K562 (cell line): ENCODE data around the gene ZFYVE27. TPM values are rescaled to one million over a fixed set of nuclear protein-coding genes. Genes with fewer than 3 reads are reported as not detected.
A peak's percentile ranks its signal among the peaks of the same experiment; 100 is the strongest.

ENCODE experiments used
- ATAC-seq: fragments of 200-7000 bp; cut with Tn5 transposase; 3 replicates; pipeline ENCODE4 v1.9.1; 2020; ENCODE audit warnings: moderate library complexity
- BruUV-seq: library from RNA; stranded (reverse); fragments of 400-500 nt; replicated peaks from 2 replicates; lab custom pipeline; 2021; lab: Mats Ljungman, UMichigan
- CTCF ChIA-PET: fragments of 300-600 bp; formaldehyde crosslinking; extraction: SDS; loops from one replicate; lab custom pipeline; 2021; ENCODE audit warnings: low intra/inter-chr PET ratio; lab: Yijun Ruan, JAX
- POLR2A ChIA-PET: fragments of 300-600, 350-650 bp; sonication (Branson Sonifier 250); formaldehyde crosslinking; extraction: SDS; loops from one replicate; lab custom pipeline; 2021; ENCODE audit warnings: antibody characterized with exemption, inconsistent platforms; lab: Yijun Ruan, JAX
- DNase-seq, 4 experiments: peaks; one replicate each; pipeline versions ENCODE4 v3.0.0 to v3.0.0-alpha.2; 2011 to 2018; ENCODE audit warnings: low spot score in 3 of 4, mixed read lengths in 3 of 4; ENCODE audit errors: extremely low read depth in 1 of 4
- FAIRE-seq: peaks from 2 replicates; lab custom pipeline; 2011; peaks lifted over from hg19 to GRCh38; lab: Jason Lieb, UNC
- H2AFZ ChIP-seq: 2 replicates; pipeline ENCODE4 v1.6.0; 2011; ENCODE audit warnings: low read depth, low read length, control low read depth, inconsistent platforms
- H3K27ac ChIP-seq: fragments of 200-600 bp; 3 replicates; pipeline ENCODE4 v1.8.0; 2011; ENCODE audit warnings: low read depth, mild to moderate bottlenecking, control low read depth, inconsistent platforms, low read length, moderate library complexity, mixed read lengths; ENCODE audit errors: extremely low read depth
- H3K27me3 ChIP-seq, 2 experiments: fragments of 300-600 bp in 1 of 2; 2 replicates in 1 of 2; 3 replicates in 1 of 2; pipeline versions ENCODE4 v1.6.0 to v1.8.0; 2011; ENCODE audit warnings: inconsistent platforms in 2 of 2, low read length in 2 of 2, mild to moderate bottlenecking in 1 of 2, mixed read lengths in 1 of 2, moderate library complexity in 1 of 2; ENCODE audit not compliant: control insufficient read depth in 2 of 2, insufficient read depth in 2 of 2
- H3K36me3 ChIP-seq: fragments of 300-600 bp; 3 replicates; pipeline ENCODE4 v1.8.0; 2011; ENCODE audit warnings: mild to moderate bottlenecking, low read length, inconsistent platforms; ENCODE audit not compliant: control insufficient read depth, insufficient read depth
- H3K4me1 ChIP-seq, 2 experiments: fragments of 200-600 bp in 1 of 2; replicated peaks in 1 of 2; 2 replicates in 1 of 2; 3 replicates in 1 of 2; pipeline versions ENCODE4 v1.5.1 to v1.8.0; 2011; ENCODE audit warnings: inconsistent platforms in 2 of 2, low read length in 2 of 2, mild to moderate bottlenecking in 1 of 2, mixed read lengths in 1 of 2, moderate library complexity in 1 of 2; ENCODE audit not compliant: control insufficient read depth in 2 of 2, insufficient read depth in 2 of 2
- H3K4me2 ChIP-seq: 2 replicates; pipeline ENCODE4 v1.6.1; 2011; ENCODE audit warnings: low read length, control low read depth, inconsistent platforms, mixed read lengths; ENCODE audit not compliant: insufficient read depth
- H3K4me3 ChIP-seq: fragments of 200-600 bp; sonication (generic), shearing (Covaris generic); 2 replicates; pipeline ENCODE4 v1.5.1; 2016; ENCODE audit warnings: control low read depth, inconsistent platforms
- H3K79me2 ChIP-seq: fragments of 200-600 bp; 3 replicates; pipeline ENCODE4 v1.8.0; 2011; ENCODE audit warnings: low read length, inconsistent platforms; ENCODE audit not compliant: control insufficient read depth, insufficient read depth
- H3K9ac ChIP-seq, 2 experiments: 2 replicates each; pipeline versions ENCODE4 v1.6.0 to v1.6.1; 2011; ENCODE audit warnings: low read depth in 2 of 2, low read length in 2 of 2, control low read depth in 1 of 2, inconsistent platforms in 1 of 2, mild to moderate bottlenecking in 1 of 2, mixed read lengths in 1 of 2; ENCODE audit not compliant: insufficient read depth in 1 of 2
- H3K9me1 ChIP-seq: one replicate; pipeline ENCODE4 v1.6.0; 2011; ENCODE audit warnings: inconsistent platforms, mild to moderate bottlenecking, low read length, moderate library complexity; ENCODE audit not compliant: control insufficient read depth, insufficient read depth
- H3K9me3 ChIP-seq: replicated peaks from 2 replicates; pipeline ENCODE4 v1.5.1; 2011; ENCODE audit warnings: low read depth, low read length, inconsistent platforms; ENCODE audit not compliant: control insufficient read depth, insufficient read depth
- H4K20me1 ChIP-seq: replicated peaks from 2 replicates; pipeline ENCODE4 v1.6.1; 2011; ENCODE audit warnings: low read length, inconsistent platforms, mixed read lengths; ENCODE audit not compliant: control insufficient read depth, insufficient read depth
- ARID1B ChIP-seq: fragments of 450-650 bp; IDR thresholded peaks from 2 replicates; pipeline ENCODE4 v1.6.1; 2016; ENCODE audit warnings: antibody characterized with exemption, mild to moderate bottlenecking, inconsistent platforms
- CBFA2T2 ChIP-seq: fragments of 450-650 bp; conservative IDR thresholded peaks from 2 replicates; pipeline ENCODE4 v1.6.1; 2017; ENCODE audit warnings: mild to moderate bottlenecking
- CBFA2T3 ChIP-seq: fragments of 450-650 bp; IDR thresholded peaks from 2 replicates; pipeline ENCODE4 v1.6.1; 2017
- CTBP1 ChIP-seq: fragments of 450-650 bp; IDR thresholded peaks from 2 replicates; pipeline ENCODE4 v1.6.1; 2016; ENCODE audit warnings: borderline replicate concordance
- EP300 ChIP-seq: IDR thresholded peaks from 2 replicates; pipeline ENCODE4 v1.6.1; 2012; ENCODE audit warnings: low read length, improper control_type of control experiment
- JUND ChIP-seq, 2 experiments: IDR thresholded peaks; 2 replicates in 1 of 2; 3 replicates in 1 of 2; pipeline ENCODE4 v1.6.1; 2011; ENCODE audit warnings: borderline replicate concordance in 2 of 2, low read depth in 2 of 2, low read length in 2 of 2, improper control_type of control experiment in 1 of 2, missing biosample characterization in 1 of 2, missing genetic modification characterization in 1 of 2, missing genetic modification reagents in 1 of 2
- KDM5B ChIP-seq: fragments of 200-600 bp; sonication (generic); IDR thresholded peaks from 2 replicates; pipeline ENCODE4 v1.6.1; 2012; ENCODE audit warnings: low read depth, mild to moderate bottlenecking, moderate library complexity, low read length, control low read depth, inconsistent platforms; ENCODE audit not compliant: insufficient replicate concordance
- L3MBTL2 ChIP-seq: fragments of 450-650 bp; IDR thresholded peaks from 2 replicates; pipeline ENCODE4 v1.6.1; 2016; ENCODE audit warnings: mild to moderate bottlenecking, moderate library complexity
- MEIS2 ChIP-seq: fragments of 450-650 bp; IDR thresholded peaks from 2 replicates; pipeline ENCODE4 v1.6.1; 2014; ENCODE audit warnings: mild to moderate bottlenecking; ENCODE audit not compliant: partially characterized antibody
- MTA2 ChIP-seq: fragments of 450-650 bp; IDR thresholded peaks from 2 replicates; pipeline ENCODE4 v1.6.1; 2016; ENCODE audit warnings: low read depth
- MTA3 ChIP-seq: fragments of 450-650 bp; formaldehyde crosslinking; IDR thresholded peaks from 2 replicates; pipeline ENCODE4 v1.6.1; 2017; ENCODE audit warnings: mild to moderate bottlenecking, borderline replicate concordance
- NCOR1 ChIP-seq: fragments of 450-650 bp; IDR thresholded peaks from 2 replicates; pipeline ENCODE4 v1.6.1; 2016; ENCODE audit warnings: mild to moderate bottlenecking, moderate library complexity
- POLR2AphosphoS5 ChIP-seq: IDR thresholded peaks from 2 replicates; pipeline ENCODE4 v1.6.1; 2011; ENCODE audit warnings: mild to moderate bottlenecking, low read depth, low read length, moderate library complexity; ENCODE audit not compliant: control insufficient read depth, insufficient read depth
- POLR2B ChIP-seq: fragments of 450-650 bp; IDR thresholded peaks from 2 replicates; pipeline ENCODE4 v1.6.1; 2018; ENCODE audit warnings: low read depth; ENCODE audit not compliant: partially characterized antibody
- SLC30A9 ChIP-seq: fragments of 250-450 bp; sonication (Bioruptor Pico); IDR thresholded peaks from 2 replicates; pipeline ENCODE4 v1.8.0; 2022; ENCODE audit warnings: mild to moderate bottlenecking, moderate library complexity
- SMARCA4 ChIP-seq: fragments of 450-650 bp; IDR thresholded peaks from 2 replicates; pipeline ENCODE4 v1.6.1; 2016
- SMARCE1 ChIP-seq: fragments of 450-650 bp; IDR thresholded peaks from 2 replicates; pipeline ENCODE4 v1.7.1; 2016; ENCODE audit warnings: mild to moderate bottlenecking
- SOX6 ChIP-seq: fragments of 450-650 bp; IDR thresholded peaks from 2 replicates; pipeline ENCODE4 v1.6.1; 2014; ENCODE audit warnings: mild to moderate bottlenecking
- SREBF2 ChIP-seq: sonication (generic); formaldehyde crosslinking; IDR thresholded peaks from 2 replicates; pipeline ENCODE4 v1.4.0; 2020; ENCODE audit warnings: mild to moderate bottlenecking, missing genetic modification reagents
- TAL1 ChIP-seq: fragments of 450-650 bp; IDR thresholded peaks from 2 replicates; pipeline ENCODE4 v1.6.1; 2016; ENCODE audit warnings: mild to moderate bottlenecking
- TCF3 ChIP-seq: sonication (generic); formaldehyde crosslinking; IDR thresholded peaks from 2 replicates; pipeline ENCODE4 v1.4.0; 2020; ENCODE audit warnings: mild to moderate bottlenecking, missing genetic modification reagents
- TEAD4 ChIP-seq, 2 experiments: sonication (generic) in 1 of 2; formaldehyde crosslinking in 1 of 2; IDR thresholded peaks; 2 replicates each; pipeline versions ENCODE4 v1.6.1 to v1.8.0; 2012 to 2022; ENCODE audit warnings: borderline replicate concordance in 1 of 2, inconsistent platforms in 1 of 2, low read length in 1 of 2, mild to moderate bottlenecking in 1 of 2, missing genetic modification reagents in 1 of 2
- ZNF512 ChIP-seq: IDR thresholded peaks from 2 replicates; pipeline ENCODE4 v1.6.1; 2016; ENCODE audit warnings: missing genetic modification characterization, missing compliant biosample characterization
- ZZZ3 ChIP-seq: fragments of 450-650 bp; IDR thresholded peaks from 2 replicates; pipeline ENCODE4 v1.6.1; 2016; ENCODE audit warnings: antibody characterized with exemption, mild to moderate bottlenecking, moderate library complexity
- WGBS: fragments of 100-300 bp; shearing (Covaris generic); methylation state at CpG from one replicate; pipeline ENCODE4 v1.1.6; 2016; ENCODE audit warnings: low coverage, mixed read lengths; ENCODE audit not compliant: insufficient coverage; ENCODE audit errors: missing lambda C conversion rate; 5-methylcytosine and 5-hydroxymethylcytosine counted together
- in situ Hi-C: fragments of 300-500 bp; cut with MboI; formaldehyde crosslinking; loops from 4 replicates; pipeline ENCODE4 v1.15.0; 2018; ENCODE audit warnings: inconsistent platforms, mixed read lengths
- intact Hi-C: fragments of 100-400 bp; cut with micrococcal nuclease; formaldehyde crosslinking; loops from 2 replicates; pipeline ENCODE4 v1.14.2; 2022
- polyA plus RNA-seq, 8 experiments: library from polyadenylated mRNA; depleted of rRNA in 4 of 8; stranded (reverse) in 5 of 8; unstranded in 3 of 8; fragments of >200 nt; fragmentation: Nextera tagmentation in 2 of 8; fragmentation: Illumina TruSeq in 1 of 8; extraction: Ambion mirVana in 2 of 8; extraction: Trizol in 1 of 8; gene quantifications; 2 replicates each; pipeline versions ENCODE4 v1.2.1 to v1.2.3, GENCODE V29; 2011 to 2014; ENCODE audit warnings: inconsistent platforms in 1 of 8, missing spikeins in 1 of 8
- total RNA-seq, 7 experiments: library from RNA; depleted of rRNA in 6 of 7; stranded (reverse); fragments of >200 nt in 6 of 7; fragmentation: Illumina TruSeq in 2 of 7; extraction: Trizol in 2 of 7; gene quantifications; 2 replicates each; pipeline versions ENCODE4 v1.2.1 to v1.2.3, GENCODE V29; 2011 to 2021; ENCODE audit warnings: low replicate concordance in 1 of 7

The ZFYVE27 gene
- total and polyA plus RNA-seq, 9 of the 15 experiments (the other 6 are each of a cell fraction or from before 2014, with no cell fraction given), result 0.81 to 21.9 (median 15.3) TPM

GRCh38 chr10:97744405-97745035, 7.6 kb downstream of the ZFYVE27 start:
- FAIRE-seq, result peak; percentile 88
- in situ Hi-C loops (no loop called here), intact Hi-C loops (no loop called here)
- peak; percentile 58 to 78 (median 66) for DNase-seq
- H2AFZ ChIP-seq, result no peak overlapping the region
- H3K36me3 ChIP-seq, result peaks cover 77% of the 10 kb centered on the region
- no peak overlapping the region for H3K4me3 ChIP-seq
- ChIA-PET POLR2A (interaction anchor here (0.7 to 2.5 kb wide), 7 partner anchors 8 to 104 kb away, joined by 3 to 8 read pairs (median 3); no protein-coding TSS in a partner anchor), CTCF (no interaction called here)
- H4K20me1 ChIP-seq, result no peaks in the 10 kb centered on the region; the same call in 1 of the 2 replicates
- 78% methylated on average over 6 of the region's 15 CpGs for WGBS
- peak overlapping the region; percentile 62 for H3K4me2 ChIP-seq
- H3K27ac ChIP-seq, result peak overlapping the region; percentile 72; the same call in 1 of the 3 replicates
- BruUV-seq, result no TSS peak
- H3K9me1 ChIP-seq, result no peaks in the 10 kb centered on the region
- peaks cover 42% of the 10 kb centered on the region for H3K79me2 ChIP-seq
- ATAC-seq, result peak; percentile 84
- H3K4me1 ChIP-seq, result peaks cover 16 to 30% of the 10 kb centered on the region in 2 experiments
- peak overlapping the region in 1 of 2 experiments; percentile 31; a peak in 1 of 4 replicates for H3K9ac ChIP-seq
- H3K9me3 ChIP-seq, result no peaks in the 10 kb centered on the region
- no peaks in the 10 kb centered on the region for H3K27me3 ChIP-seq
- TF ChIP-seq L3MBTL2 (peak; percentile 46; the same call in 1 of the 2 replicates), CBFA2T3 (peak; percentile 81), SREBF2 (CRISPR knock-in tag) (no peak), SLC30A9 (CRISPR knock-in tag) (no peak), CBFA2T2 (peak; percentile 63), TCF3 (peak; percentile 83), SMARCA4 (peak; percentile 66), SMARCE1 (no peak), KDM5B (no peak), POLR2B (no peak), ZNF512 (tag) (no peak), EP300 (peak; percentile 31; the same call in 1 of the 2 replicates), CTBP1 (peak; percentile 21; the same call in 1 of the 2 replicates), POLR2AphosphoS5 (peak; percentile 27; the same call in 1 of the 2 replicates), MTA3 (0 out of 2 replicates have a peak, but pooled peaks have one; percentile 38), ARID1B (peak; percentile 85), TAL1 (peak; percentile 72), SOX6 (0 out of 2 replicates have a peak, but pooled peaks have one; percentile 35), MEIS2 (peak; percentile 79), NCOR1 (peak; percentile 63), JUND (IDR thresholded peaks at IDR 0.05; ENCODE audit: borderline replicate concordance, low read depth, low read length) (no peak), JUND (tag; IDR thresholded peaks at IDR 0.05; ENCODE audit: borderline replicate concordance, low read depth, low read length) (peak; percentile 13; the same call in 1 of the 3 replicates), ZZZ3 (no peak), MTA2 (peak; percentile 45; the same call in 1 of the 2 replicates), TEAD4 (IDR thresholded peaks at IDR 0.05; ENCODE audit: low read length) (peak; percentile 71), TEAD4 (CRISPR knock-in tag; IDR thresholded peaks at IDR 0.05; ENCODE audit: borderline replicate concordance) (no peak)
